ENCODE data around the gene KCNMA1. TPM values are rescaled to one million over a fixed set of nuclear protein-coding genes. Genes with fewer than 3 reads are reported as not detected.

The KCNMA1 gene
- total RNA-seq, 1 donor from 2014 or later: 87.6 TPM

DNA sequence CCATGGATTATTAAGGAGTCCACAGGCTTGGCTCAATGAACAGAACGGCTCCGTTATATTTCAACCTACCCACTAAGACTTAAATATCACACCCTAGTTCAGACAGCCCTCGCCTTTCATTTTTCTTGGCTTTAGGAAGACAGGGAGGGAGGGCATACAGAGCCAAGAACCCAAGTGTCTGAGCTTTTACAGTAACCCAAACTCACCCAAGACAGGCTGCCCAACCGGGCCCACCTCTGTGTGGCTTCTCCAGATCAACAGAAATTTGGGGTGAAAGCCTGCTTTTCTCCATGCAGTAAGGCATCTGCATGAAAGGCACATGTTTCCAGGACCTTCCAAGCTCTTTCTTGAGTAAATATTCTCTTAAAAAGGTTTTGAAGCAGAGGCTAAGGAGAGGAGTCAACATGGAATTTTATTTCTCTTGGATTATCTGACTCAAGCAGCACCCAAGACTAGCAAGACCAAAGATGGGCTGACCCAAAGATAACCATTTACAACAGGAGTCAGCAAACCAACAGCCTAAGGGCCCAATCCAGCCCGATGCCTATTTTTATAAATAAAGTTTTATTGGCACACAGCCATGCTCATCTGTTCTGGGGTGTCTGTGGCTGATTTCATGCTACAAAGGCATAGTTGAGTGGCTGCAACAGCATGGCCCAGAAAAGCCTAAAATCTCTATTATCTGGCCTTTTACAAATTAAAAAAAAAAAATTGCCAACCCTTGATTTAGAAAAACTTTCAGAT lies 90.1 kb downstream of the KCNMA1 start:
- peak overlapping the region; percentile 27 for H3K27ac Mint-ChIP-seq (ENCODE audit: unreplicated experiment)
- TF ChIP-seq, protein P1, sequence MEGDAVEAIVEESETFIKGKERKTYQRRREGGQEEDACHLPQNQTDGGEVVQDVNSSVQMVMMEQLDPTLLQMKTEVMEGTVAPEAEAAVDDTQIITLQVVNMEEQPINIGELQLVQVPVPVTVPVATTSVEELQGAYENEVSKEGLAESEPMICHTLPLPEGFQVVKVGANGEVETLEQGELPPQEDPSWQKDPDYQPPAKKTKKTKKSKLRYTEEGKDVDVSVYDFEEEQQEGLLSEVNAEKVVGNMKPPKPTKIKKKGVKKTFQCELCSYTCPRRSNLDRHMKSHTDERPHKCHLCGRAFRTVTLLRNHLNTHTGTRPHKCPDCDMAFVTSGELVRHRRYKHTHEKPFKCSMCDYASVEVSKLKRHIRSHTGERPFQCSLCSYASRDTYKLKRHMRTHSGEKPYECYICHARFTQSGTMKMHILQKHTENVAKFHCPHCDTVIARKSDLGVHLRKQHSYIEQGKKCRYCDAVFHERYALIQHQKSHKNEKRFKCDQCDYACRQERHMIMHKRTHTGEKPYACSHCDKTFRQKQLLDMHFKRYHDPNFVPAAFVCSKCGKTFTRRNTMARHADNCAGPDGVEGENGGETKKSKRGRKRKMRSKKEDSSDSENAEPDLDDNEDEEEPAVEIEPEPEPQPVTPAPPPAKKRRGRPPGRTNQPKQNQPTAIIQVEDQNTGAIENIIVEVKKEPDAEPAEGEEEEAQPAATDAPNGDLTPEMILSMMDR (IDR thresholded peaks at IDR 0.05): no peak
- H3K4me3 Mint-ChIP-seq (ENCODE audit: unreplicated experiment): no peak overlapping the region
- DNase-seq (ENCODE audit: low spot score): no peak
- H3K36me3 Mint-ChIP-seq (ENCODE audit: low read depth): peaks cover 4% of the 10 kb centered on the region
- peaks cover 6% of the 10 kb centered on the region for H3K9me3 Mint-ChIP-seq (ENCODE audit: low read depth)
- H3K27me3 Mint-ChIP-seq (ENCODE audit: low read depth): no peaks in the 10 kb centered on the region
- H3K4me1 Mint-ChIP-seq (ENCODE audit: low read depth): peaks cover 57% of the 10 kb centered on the region

DNA sequence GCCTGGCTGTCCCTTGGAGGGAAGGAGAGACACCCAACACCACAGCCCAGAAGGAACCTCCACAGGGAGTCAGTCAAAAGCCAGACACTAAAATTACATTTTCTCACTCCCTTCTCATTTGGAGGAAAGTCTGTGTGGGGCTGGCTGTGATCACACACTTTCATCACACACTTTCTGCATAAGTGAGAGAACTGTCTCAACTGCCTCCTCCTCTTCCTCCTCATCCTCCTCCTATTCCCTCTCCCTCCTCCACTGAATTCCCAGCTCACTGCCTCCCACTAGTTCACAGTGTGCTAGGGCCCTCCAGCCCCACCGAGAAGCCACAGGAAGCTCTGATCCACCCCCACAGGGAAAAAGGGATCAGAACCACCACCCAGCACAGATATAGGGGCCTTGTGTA lies 91.6 kb downstream of the KCNMA1 start:
- H3K27ac Mint-ChIP-seq (ENCODE audit: unreplicated experiment): peak overlapping the region; percentile 83
- TF ChIP-seq, protein P1 (IDR thresholded peaks at IDR 0.05): no peak
- peaks cover 4% of the 10 kb centered on the region for H3K36me3 Mint-ChIP-seq (ENCODE audit: low read depth)
- no peak overlapping the region for H3K4me3 Mint-ChIP-seq (ENCODE audit: unreplicated experiment)
- H3K27me3 Mint-ChIP-seq (ENCODE audit: low read depth): no peaks in the 10 kb centered on the region
- DNase-seq (ENCODE audit: low spot score): no peak
- H3K9me3 Mint-ChIP-seq (ENCODE audit: low read depth): peaks cover 6% of the 10 kb centered on the region
- H3K4me1 Mint-ChIP-seq (ENCODE audit: low read depth): peaks cover 52% of the 10 kb centered on the region

DNA sequence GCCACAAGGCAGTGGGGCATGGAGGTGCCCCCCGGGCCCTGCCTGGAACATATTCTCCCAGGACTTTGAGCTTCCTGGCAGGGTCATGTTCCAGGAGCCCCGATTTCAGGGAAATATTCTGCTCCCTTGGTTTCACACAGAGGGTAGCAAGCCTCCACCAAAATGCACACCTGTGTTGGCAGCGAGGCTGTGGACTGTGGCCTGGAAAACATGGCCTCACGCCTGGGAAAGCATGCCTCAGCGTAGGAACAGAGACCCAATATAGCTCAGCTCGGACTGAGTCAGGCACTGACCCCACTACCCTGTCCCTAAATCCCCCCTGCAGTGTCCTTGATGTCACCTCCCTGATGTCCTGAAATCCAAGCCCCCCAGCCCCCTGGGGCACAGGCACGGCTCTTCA lies 92.0 kb downstream of the KCNMA1 start:
- peaks cover 9% of the 10 kb centered on the region for H3K9me3 Mint-ChIP-seq (ENCODE audit: low read depth)
- no peak for DNase-seq (ENCODE audit: low spot score)
- H3K27me3 Mint-ChIP-seq (ENCODE audit: low read depth): no peaks in the 10 kb centered on the region
- H3K4me3 Mint-ChIP-seq (ENCODE audit: unreplicated experiment): no peak overlapping the region
- H3K4me1 Mint-ChIP-seq (ENCODE audit: low read depth): peaks cover 50% of the 10 kb centered on the region
- H3K27ac Mint-ChIP-seq (ENCODE audit: unreplicated experiment): peak overlapping the region; percentile 83
- TF ChIP-seq, protein P1 (IDR thresholded peaks at IDR 0.05): no peak
- peaks cover 6% of the 10 kb centered on the region for H3K36me3 Mint-ChIP-seq (ENCODE audit: low read depth)

DNA sequence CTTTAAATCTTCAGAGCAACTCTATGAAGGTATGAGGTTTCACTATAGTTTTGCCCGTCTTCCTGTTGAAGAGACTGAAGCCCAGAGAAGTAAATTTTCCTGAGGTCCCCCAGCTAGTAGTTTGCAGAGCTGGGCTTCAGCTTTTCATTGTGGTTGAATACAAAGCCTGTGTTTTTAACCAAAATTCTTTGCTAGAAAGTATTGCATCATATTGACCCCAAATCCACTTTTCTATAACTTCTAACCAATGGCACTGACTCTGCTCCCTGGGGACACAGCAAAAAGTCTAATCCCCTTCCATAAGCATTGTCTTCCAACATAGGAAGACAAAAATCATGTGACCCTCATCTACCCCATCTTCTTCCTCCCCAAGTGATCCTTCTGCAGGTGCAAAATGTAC lies 93.0 kb downstream of the KCNMA1 start:
- H3K36me3 Mint-ChIP-seq (ENCODE audit: low read depth): peaks cover 6% of the 10 kb centered on the region
- no peaks in the 10 kb centered on the region for H3K27me3 Mint-ChIP-seq (ENCODE audit: low read depth)
- TF ChIP-seq, protein P1 (IDR thresholded peaks at IDR 0.05): no peak
- H3K4me3 Mint-ChIP-seq (ENCODE audit: unreplicated experiment): no peak overlapping the region
- H3K9me3 Mint-ChIP-seq (ENCODE audit: low read depth): peaks cover 9% of the 10 kb centered on the region
- H3K4me1 Mint-ChIP-seq (ENCODE audit: low read depth): peaks cover 42% of the 10 kb centered on the region
- H3K27ac Mint-ChIP-seq (ENCODE audit: unreplicated experiment): no peak overlapping the region
- no peak for DNase-seq (ENCODE audit: low spot score)

DNA sequence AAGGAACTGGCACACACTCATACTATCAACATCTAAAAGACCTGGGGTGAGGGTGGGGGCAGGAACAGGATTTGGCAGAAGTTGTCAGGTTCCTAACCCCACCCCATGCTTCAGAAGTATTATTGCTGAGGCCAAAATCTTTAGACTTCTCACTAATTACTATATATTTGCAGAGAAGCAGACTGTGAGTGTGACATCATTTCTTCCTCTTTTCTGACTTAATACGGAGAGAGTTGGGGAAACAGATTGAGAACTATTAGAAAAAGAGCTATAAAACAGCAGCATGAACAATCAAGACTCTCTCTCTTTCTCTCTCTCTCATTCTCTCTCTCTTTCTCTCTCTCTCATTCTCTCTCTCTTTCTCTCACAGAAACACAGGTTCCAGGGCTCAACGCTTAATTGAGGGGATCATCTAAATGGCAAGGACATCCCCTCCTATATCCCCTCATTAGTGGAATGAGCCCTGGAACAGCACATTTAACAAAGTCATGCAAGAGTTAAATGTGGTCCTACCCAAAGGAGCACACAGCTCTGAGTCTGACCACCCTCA lies 94.8 kb downstream of the KCNMA1 start:
- H3K9me3 Mint-ChIP-seq (ENCODE audit: low read depth): peaks cover 9% of the 10 kb centered on the region
- H3K27ac Mint-ChIP-seq (ENCODE audit: unreplicated experiment): no peak overlapping the region
- H3K36me3 Mint-ChIP-seq (ENCODE audit: low read depth): peaks cover 6% of the 10 kb centered on the region
- no peaks in the 10 kb centered on the region for H3K27me3 Mint-ChIP-seq (ENCODE audit: low read depth)
- DNase-seq (ENCODE audit: low spot score): no peak
- H3K4me3 Mint-ChIP-seq (ENCODE audit: unreplicated experiment): no peak overlapping the region
- TF ChIP-seq, protein P1 (IDR thresholded peaks at IDR 0.05): no peak
- peaks cover 33% of the 10 kb centered on the region for H3K4me1 Mint-ChIP-seq (ENCODE audit: low read depth)

Measured in chondrocyte (in vitro differentiated cells).